HTERT RPE-1 (cell line): ENCODE measurements around the gene CCL4L2.
"Not testable (repeated sequence)": the region's sequence is repeated elsewhere in the genome, so short reads cannot be mapped to it uniquely, and the experiment has no call there.

Experiments
- in situ Hi-C: fragments of 300-500 bp; cut with MboI; formaldehyde crosslinking; loops from 4 replicates; pipeline ENCODE4 v1.14.3; 2020; ENCODE audit warnings: low sequenced_read_pairs

The CCL4L2 gene

DNA sequence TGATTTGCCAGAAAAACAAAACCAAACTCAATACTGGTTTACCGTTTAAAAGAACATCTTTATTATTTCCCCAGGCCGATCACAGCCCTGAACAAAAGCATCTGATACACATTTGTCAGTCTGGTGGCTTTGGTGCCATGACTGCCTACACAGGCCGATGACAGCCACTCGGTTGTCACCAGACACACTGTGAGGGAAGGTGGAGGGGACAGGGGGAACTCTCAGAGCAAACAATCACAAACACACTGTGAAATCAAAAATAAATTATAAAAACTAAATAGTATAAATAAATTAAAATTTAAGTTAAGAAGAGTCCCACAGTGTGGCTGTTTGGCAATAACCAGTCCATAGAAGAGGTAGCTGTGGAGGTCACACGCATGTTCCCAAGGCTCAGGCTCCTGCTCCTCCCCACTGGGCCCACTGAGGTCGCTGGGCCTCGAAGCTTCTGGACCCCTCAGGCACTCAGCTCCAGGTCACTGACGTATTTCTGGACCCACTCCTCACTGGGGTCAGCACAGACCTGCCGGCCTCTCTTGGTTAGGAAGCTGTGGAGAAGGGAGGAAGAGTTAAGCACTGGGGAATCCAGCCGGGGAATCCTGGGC, 15.9 kb upstream of the CCL4L2 start:
- in situ Hi-C loops: not testable (repeated sequence)

DNA sequence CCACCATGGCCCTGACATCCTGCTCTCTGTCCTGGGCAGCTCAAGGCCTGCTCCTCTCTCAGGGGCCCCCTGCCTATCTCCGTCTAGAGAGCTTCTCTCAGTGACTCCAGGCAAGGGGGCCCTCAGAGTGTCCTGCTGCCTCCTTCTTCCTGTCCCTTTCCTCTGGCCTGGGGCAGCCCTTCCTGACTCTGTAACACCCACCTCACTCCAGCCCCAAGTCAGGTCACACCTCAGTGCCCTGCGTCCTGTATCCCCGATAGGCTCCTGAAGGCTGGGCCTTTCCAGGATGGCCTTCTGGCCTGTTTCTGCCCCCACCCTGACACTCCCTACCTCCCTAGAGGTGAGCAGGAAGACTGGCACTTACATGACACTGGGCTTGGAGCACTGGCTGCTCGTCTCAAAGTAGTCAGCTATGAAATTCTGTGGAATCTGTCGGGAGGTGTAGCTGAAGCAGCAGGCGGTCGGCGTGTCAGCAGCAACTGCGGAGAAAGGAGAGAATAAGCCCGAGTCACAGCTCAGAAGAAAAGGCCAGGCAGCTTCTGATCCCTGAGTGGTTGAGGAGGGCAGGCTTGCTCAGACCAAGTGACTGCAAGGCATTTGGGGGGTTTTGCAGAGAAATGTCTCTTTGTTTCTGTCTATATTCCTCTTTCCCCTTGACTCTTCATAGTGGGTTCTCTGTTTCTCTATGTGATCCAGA, 15.3 kb upstream of the CCL4L2 start:
- in situ Hi-C loops: no loop called here

DNA sequence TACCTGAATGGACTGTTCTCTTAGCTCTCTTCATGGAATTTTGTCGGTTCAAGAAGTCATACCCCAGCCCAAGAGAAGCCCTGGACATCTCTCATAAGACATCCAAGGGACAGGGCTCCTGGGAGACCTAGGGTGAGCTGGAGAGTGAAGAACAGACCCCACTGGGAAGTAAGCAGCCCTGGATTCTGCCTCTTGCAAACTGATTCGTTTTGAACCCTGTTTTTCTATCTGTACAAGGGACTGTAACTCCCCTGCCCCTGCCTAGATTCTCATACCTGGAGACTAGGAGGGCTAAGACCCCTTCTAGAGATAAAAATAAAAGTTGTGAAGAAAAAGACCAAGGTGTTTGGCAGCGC, 14.8 kb upstream of the CCL4L2 start:
- in situ Hi-C loops: no loop called here

DNA sequence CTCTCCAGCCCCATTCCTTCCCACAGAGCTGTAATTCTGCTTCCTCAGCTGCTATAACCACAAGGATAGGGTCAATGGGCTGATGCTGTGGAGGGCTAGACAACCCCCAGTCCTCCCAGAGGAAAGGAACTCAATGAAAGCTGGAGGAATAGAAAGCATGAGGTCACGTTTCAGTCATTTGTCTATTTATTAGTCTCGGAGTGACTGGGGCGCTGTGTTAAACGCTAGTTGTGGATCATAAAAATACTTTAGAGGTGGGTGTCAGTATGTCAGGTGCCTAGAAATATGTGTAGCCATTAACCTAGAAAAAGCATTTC, 13.5 kb upstream of the CCL4L2 start:
- in situ Hi-C loops: no loop called here

DNA sequence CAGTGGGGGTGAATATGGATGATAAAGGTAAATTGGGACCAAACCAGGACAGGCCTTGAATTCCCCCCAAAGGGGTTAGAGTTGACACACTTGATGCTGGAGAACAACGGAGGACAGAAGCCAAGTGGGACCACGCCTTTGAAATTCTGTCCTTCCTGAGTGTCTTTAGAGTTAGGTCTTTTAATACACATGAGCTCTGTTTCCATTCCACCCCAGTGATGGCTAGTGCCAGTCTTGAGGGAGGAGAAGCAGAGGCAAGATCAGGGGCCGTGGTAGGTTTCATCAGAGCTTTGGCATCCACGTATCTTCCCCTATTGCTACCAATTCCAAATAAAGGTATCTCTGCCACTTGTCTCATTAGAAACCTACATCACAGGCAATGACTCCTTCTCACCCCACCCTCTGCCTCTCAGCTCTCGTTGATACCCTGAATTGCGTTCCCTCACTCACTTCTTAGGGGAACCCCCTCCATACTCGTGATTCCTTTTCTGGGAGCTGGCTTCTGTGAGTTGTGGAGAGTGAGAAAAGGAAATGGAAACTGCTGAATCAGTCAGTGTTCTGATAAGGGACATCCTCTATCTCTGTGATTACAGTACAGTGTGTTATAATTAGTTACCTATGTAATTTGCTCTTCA, 11.9 kb upstream of the CCL4L2 start:
- in situ Hi-C loops: no loop called here

DNA sequence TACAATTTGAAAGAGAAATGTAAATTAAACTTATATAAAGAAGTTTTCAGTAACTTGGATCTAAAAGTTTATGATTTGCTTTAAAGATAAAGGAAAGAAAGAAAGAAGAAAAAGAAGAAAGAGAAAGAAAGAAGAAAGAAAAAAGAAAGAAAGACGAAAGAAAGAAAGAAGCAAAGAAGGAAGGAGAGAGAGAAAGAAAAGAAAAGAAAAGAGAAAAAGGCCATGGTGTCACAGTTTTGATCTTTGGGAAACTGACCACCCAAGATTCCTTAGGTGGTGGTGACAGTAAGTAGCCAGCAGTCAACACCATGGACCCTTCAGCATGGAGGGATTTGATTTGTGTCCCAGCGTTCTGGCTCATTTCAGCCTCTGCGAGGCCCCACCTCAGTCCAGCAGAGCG, 9.8 kb upstream of the CCL4L2 start:
- in situ Hi-C loops: not testable (repeated sequence)

DNA sequence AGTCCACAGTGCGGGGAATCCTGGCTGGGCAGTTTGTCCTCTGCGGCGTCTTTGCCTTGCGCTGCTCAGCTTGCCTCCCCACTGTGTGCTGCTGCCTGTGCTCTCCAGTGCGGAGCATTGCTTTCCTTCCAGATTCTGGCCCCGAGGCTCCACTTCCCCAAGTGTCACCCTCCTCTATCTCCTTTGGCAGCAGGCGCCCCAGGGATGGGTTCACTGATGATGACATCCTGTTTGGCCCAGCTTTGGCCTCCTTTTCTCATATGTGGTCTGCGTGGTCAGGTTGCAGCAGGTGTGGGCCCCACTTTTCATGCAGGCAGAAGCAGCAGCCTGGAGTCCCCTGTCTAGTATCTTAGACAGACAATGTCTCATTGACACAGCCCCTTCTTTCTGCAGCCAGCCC, 9.4 kb upstream of the CCL4L2 start:
- in situ Hi-C loops: not testable (repeated sequence)

DNA sequence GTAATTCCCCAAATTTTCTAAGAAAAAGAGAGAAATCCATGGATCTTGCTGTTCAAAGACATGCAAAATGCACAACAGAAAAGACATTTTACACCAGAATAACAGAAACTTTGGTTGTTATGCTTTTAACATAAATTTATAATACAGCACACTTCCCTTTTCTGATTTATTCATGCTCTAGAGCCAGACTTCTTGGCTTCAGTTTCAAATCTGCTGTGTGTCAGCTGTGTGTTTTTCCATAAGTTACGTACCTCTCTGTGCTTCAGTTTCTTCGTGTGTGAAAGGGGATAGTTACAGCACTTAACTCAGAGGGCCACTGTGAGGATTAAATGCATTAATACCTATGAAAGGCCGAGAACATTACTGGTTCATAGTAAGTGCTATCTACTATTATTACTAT, 7.5 kb upstream of the CCL4L2 start:
- in situ Hi-C loops: no loop called here

DNA sequence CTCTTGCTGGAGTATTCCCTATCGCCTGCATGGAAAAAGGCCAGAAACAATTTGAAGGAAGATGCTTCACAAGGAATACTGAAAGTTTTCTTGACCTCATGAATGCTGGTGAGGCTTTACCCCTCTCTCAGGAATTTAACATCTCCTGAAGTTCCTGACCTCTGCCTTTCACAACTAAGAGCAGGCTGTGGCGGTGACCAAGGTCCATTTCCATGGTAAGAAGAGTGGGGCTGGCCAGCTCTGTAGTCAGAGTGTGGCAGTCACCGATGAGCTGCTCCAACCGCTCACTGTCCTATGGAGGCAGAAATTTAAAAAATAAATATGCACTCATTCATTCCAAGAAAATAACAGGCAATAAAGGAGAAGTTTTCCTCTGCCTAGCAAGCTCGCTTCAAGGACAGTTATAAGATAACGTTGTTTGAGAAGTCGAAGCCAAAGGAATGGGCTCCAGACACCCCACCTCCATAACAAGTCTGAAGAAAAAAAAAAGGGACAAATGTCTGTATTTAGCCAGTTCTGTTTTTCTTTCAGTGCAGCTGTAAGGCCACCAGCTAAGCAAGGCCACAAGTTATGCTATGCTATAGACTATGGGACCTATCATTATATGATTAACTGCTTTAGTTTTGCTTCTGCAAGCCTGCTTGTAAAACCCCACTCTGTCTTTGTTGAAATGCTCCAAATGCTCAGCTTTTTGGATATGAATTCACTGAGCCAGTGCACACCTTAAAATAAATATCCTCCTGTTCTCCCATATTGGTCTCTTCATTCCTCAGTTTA, 6.0 kb upstream of the CCL4L2 start:
- in situ Hi-C loops: no loop called here

DNA sequence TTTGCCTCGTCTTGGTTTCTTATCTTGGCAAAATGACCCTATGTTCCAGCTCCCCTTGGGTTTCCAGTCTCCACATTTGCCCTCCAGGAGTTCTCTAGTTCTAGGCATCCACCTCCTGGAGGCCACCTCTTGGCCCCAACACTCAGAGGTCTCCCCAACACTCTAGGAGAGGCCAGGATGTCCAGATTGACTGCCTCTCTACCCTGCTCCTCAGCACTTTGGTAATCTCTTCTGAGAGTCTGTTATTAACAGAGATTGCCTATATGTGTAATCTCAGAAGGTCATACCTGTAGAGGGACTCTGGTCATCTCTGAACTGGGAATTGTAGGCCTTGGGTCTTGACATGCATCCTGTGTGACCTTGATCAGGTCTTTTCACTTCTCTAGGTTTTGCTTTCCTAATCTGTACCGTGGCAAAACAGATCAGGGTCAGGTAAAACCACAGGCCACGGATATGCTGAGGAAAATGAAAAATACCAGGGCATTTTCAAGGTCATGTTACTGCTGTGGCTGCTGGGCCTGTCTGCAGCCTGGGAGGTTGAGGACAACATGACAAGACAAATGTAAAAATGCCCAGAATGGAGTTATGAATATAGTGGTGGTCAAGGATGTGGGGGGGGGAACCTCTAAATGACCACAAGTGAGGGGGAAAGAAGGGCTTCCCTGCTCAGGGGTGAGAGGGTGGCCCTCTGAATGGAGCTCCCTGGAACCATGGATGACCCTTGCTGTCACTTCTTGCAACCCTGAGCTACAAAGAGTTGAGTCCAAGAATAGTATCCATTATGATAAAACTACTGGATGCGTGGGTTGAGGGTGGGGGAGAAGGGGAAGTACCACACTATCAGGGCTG, 5.0 kb upstream of the CCL4L2 start:
- in situ Hi-C loops: no loop called here

DNA sequence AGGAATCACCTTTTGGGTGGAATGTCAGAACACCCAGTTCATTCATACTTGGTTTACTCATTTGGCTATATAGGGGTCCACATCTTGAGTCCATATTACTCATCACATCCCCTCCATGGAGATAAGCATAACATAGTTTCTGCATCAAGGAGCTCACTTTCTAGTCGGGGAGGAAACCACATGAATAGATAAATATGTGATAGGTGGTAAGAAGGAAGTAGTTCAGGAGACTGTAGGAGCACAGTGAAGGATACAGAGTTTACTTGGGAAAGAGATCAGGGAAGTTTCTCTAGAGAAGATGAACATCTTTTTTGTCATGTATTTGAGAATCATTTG, 4.4 kb upstream of the CCL4L2 start:
- in situ Hi-C loops: not testable (repeated sequence)

DNA sequence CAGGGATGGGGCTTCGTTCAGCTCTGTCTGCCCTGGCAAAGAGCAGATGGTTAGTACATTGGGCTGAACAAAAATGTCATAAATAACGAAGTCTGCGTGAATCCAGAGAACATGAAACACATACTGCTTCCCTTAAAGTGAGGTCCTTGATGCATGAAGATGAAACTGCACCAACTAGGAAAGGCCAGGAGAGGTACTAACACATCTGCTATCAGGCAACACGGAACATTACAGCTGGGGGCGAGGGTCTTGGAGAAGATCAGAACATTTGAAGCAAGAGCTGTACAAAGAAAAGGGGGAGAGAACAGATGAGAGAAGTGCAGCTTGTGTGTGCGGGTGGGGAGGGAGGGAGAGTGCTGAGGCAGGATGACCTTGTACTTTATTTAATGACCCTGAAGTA, 3.5 kb upstream of the CCL4L2 start:
- in situ Hi-C loops: not testable (repeated sequence)

DNA sequence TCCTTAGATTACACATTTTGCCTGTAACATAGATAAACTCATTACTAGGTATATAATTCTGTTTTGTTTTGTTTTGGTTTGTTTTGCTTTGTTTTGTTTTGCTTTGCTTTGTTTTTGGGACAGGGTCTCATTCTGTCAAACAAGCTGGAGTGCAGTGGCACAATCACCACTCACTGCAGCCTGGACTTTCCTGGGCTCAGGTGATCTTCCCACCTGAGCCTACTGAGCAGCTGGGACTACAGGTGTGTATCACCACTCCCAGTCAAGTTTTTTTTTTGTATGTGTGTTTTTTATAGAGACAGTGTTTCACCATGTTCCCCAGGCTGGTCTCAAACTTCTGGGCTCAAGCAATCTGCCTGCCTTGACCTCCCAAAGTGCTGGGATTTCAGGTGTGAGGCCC, 1.3 kb upstream of the CCL4L2 start:
- in situ Hi-C loops: no loop called here

DNA sequence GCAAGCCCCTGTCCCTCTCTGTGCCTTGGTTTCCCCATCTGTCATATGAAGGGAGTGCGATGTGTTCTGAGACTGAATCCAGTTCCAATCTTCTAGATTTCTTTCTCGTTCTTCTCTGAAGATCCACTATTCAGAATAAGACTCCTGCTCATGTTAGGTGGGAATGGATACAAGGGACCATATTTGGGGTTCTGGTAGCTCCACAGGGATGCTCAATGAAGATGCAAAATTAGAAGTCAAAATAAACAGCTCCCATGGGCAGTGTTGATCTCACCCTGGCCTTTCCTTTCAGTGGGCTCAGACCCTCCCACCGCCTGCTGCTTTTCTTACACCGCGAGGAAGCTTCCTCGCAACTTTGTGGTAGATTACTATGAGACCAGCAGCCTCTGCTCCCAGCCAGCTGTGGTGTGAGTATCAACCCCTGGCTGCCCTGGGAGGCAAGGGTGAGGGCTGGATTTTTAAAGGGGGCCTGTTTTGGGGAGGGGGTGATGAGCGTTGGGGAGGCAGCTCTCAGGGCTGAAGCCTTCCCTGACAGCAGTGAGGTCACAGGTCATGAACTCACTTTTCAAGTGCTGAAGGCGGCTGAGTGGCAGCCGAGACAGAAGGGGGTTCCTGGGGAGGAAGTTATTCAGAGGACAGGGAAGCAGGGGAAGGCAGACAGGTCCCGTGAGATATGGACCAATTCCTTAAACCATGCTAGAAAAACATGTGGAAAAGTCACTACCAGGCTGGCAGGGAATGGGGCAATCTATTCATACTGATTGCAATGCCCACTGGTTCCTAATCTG, 815 bp downstream of the CCL4L2 start:
- in situ Hi-C loops: not testable (repeated sequence)

DNA sequence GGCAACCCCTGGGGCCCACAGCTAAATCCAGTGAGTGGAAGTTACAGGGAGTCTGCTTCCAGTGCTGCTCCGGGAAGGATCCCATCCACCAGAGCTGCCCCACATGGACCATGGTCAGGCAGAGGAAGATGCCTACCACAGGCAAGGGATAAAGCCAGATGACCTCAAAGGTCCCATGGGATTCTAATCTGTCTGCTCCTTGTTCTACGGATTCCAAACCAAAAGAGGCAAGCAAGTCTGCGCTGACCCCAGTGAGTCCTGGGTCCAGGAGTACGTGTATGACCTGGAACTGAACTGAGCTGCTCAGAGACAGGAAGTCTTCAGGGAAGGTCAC, 1.4 kb downstream of the CCL4L2 start:
- in situ Hi-C loops: no loop called here

DNA sequence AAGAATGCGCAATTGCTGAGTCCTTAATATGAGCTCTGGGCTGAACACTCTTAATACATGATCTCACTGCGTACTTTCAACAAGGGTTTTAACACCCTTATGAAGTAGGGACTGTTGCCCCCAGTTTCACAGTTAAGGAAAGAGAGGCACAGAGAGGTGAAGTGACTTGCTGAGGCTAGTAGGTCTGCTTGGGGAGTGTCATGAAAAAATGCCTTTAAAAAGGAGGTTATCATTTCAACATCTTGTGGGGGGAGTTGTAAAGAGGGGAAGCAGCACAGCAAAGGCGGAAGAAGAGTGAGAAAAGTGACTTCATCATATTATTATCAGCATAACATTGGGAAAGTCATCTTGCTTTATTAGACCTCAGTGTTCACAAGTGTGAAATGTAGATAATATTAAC, 2.1 kb downstream of the CCL4L2 start:
- in situ Hi-C loops: no loop called here

DNA sequence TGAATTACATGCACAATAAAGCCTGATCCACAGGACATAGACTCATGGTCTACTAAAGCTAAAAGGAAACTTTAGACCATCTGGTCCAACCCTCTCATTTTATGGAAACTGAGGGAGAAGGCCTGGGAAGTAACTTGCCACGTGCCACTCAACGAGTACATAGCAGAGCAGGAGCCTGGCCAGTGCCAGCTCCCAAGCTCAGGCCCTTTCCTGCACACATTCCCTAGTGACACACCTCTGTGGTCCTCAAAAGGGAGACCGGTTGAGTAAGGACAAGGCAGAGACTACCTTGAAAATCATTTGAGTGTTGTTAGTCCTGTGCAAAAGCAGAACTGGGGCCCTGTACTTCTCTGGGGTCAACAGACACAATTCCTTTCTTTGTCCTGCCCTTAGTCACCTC, 2.8 kb downstream of the CCL4L2 start:
- in situ Hi-C loops: no loop called here

DNA sequence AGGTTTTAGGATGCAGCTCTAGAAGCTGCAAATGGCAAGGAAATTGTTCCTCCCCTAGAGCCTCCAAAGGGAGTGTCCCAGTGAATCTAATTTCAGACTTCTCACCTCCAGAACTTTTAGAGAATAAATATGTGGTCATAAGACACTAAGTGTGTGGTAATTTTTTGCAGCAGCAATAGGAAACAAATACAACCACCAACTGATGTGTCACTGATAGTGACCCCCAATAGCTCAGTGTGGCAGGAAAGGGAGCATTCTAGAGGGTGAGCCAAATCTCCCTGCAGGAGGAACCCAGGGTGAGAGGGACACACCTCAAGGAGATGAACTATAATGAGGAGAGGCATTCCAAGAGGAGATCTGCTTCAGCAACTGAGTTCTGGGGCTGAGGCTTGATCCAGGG, 4.1 kb downstream of the CCL4L2 start:
- in situ Hi-C loops: no loop called here

DNA sequence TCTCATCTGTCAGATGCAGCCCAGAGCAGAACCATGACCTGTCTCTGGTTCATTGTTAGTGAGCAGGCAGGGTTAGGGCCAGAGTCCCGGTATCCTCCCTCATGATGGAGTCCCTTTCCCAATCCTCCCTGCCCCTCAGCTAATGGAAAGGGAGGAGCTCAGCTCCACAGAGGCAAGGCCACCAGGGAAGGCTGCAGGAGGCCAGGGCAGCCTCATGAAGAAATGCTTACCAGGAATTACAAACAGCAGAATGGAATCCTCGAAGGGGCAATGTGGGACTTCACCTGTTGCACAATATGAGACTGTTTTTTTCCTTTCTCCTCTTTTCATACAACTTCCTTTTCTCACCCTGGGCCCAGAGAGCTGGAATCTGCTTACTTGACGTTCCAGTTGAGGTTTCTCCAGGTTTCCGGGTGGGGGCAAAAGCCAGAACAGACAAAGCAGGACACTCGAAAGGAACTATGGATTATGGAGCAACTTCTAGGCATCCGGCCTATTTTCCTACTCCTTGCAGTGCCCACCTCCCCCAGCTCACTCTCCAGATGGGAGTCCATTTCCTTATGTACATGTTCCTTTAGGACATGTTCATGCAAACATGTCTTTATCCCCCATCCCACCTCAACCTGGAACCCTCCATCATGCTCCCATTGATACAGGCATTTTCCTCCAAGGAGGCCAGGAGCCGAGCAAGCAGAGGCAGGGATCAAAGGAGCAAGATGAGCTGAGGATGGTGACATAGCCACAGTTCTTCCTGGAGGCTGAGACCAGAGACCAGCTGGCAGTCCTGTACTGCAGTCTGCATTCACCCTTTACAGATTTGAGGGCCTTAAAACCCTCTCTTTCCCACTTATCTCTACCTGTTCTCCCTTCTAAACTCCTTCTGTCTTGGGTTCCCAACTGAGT, 4.8 kb downstream of the CCL4L2 start:
- in situ Hi-C loops: not testable (repeated sequence)

DNA sequence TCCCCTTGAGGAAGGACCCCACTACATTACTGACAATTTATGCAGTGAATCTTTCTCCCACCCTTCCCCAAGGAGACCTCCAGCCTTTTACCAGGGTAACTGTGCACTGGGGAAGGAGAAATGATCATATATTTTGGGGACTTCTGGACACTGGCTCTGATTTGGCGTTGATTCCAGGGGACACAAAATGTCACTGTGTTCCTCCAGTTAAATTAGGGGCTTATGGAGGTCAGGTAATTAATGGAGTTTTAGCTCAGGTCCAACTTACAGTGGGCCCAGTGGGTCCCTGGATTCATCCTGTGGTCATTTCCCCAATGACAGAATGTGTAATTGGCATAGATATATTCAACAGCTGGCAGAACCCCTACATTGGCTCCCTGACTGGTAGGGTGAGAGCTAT, 8.7 kb downstream of the CCL4L2 start:
- in situ Hi-C loops: not testable (repeated sequence)
